ENCODE data around the gene NCBP3. TPM values are rescaled to one million over a fixed set of nuclear protein-coding genes. Genes with fewer than 3 reads are reported as not detected.

NCBP3 gene
- total RNA-seq, 4 donors from 2014 or later, result 24.8 to 41.6 (median 32.2) TPM

DNA sequence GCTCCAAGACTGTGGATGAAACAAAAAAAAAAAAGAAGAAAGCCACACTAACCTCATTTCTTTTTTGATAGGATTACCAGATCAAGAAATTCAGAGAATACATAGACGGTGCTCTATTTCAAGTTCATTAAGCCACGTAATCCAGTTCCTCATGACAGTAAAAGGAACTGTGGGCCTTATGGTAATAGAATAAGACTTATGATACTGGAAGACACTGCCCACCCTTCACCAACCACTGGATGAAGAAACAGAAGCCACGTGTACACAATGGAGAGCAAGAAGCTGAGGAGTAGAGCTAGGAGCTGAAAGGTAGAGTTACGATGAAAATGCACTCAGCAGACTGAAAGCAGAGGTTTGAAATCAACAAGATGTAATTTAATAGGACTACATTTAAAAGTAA is 11.2 kb downstream of the NCBP3 start:
- Histone ChIP-seq H3K27me3 (no peaks in the 10 kb centered on the region), H3K36me3 (peaks cover 0 to 58% (median 0%) of the 10 kb centered on the region in 3 donors), H3K4me1 (peaks cover 0 to 11% (median 0%) of the 10 kb centered on the region in 4 donors), H3K9me3 (no peaks in the 10 kb centered on the region), H3K4me3 (no peak overlapping the region), H3K27ac (no peak overlapping the region)
- DNase-seq, result no peak
- TF ChIP-seq POLR2A (IDR thresholded peaks at IDR 0.05), result no peak
- TF ChIP-seq, protein P1, sequence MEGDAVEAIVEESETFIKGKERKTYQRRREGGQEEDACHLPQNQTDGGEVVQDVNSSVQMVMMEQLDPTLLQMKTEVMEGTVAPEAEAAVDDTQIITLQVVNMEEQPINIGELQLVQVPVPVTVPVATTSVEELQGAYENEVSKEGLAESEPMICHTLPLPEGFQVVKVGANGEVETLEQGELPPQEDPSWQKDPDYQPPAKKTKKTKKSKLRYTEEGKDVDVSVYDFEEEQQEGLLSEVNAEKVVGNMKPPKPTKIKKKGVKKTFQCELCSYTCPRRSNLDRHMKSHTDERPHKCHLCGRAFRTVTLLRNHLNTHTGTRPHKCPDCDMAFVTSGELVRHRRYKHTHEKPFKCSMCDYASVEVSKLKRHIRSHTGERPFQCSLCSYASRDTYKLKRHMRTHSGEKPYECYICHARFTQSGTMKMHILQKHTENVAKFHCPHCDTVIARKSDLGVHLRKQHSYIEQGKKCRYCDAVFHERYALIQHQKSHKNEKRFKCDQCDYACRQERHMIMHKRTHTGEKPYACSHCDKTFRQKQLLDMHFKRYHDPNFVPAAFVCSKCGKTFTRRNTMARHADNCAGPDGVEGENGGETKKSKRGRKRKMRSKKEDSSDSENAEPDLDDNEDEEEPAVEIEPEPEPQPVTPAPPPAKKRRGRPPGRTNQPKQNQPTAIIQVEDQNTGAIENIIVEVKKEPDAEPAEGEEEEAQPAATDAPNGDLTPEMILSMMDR (IDR thresholded peaks at IDR 0.05), result no peak

DNA sequence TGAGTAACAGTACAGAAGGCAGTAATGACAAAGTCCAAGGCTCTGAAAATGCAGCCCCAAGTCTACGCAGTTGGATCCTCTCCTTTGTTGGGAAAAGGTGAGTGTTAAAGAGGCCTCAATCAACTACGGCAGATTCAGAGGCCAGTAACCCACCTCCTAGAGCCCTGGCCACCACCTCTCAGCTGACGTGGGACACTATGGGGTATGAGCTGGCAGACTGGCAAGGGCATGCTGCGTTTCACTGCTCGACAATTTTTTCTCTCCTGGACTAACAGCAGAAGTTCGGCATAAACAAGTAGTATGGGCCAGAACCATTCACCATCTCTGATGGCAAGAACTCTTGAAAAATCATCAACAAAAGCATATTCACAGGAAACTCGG is 17.2 kb downstream of the NCBP3 start:
- Histone ChIP-seq H3K36me3 (peaks cover 0 to 56% (median 0%) of the 10 kb centered on the region in 3 donors), H3K9me3 (no peaks in the 10 kb centered on the region), H3K4me3 (no peak overlapping the region), H3K4me1 (peaks cover 0 to 17% (median 0%) of the 10 kb centered on the region in 4 donors), H3K27ac (peak overlapping the region in 2 of 4 donors; percentile 25 to 65), H3K27me3 (no peaks in the 10 kb centered on the region)
- DNase-seq, result no peak
- TF ChIP-seq, protein P1 (IDR thresholded peaks at IDR 0.05), result no peak
- TF ChIP-seq POLR2A (IDR thresholded peaks at IDR 0.05), result no peak

DNA sequence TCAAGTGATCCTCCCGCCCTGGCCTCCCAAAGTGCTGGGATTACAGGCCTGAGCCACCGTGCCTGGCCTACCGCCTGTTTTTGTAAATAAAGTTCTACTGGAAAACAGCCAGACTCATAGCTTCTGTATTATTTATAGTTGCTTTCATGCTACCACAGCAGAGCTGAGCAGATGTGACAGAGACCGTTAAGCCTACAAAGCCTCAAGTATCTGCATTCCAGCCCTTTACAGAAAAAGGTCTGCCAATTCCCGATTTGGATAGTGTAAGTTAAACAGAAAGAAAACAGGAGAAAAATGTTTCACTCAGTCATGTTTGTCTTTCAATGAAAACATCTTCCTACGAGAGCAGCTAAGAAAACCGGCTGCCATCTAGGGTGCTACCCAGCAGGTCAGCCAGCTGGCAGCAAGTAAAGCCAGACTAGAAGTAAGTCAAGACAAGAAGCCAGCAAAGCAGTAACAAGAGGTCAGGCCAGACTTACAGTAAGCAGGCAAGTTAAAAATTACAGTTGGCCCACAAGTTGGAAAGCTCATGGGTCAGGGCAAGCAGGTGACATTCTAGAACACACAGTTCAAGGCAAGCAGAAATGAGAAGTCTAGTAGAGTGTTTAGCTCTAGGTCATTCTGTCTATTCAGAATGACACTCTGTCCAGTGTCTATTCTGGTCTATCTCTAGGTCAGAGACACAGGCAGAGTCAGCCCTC is 17.7 kb downstream of the NCBP3 start:
- peaks cover 0 to 56% (median 0%) of the 10 kb centered on the region in 3 donors for H3K36me3 ChIP-seq
- no peak overlapping the region for H3K4me3 ChIP-seq
- no peaks in the 10 kb centered on the region for H3K9me3 ChIP-seq
- peaks cover 0 to 17% (median 0%) of the 10 kb centered on the region in 4 donors for H3K4me1 ChIP-seq
- no peak for TF ChIP-seq POLR2A (IDR thresholded peaks at IDR 0.05)
- TF ChIP-seq, protein P1 (IDR thresholded peaks at IDR 0.05), result no peak
- no peak for DNase-seq
- peak overlapping the region in 2 of 4 donors; percentile 25 to 65 for H3K27ac ChIP-seq
- no peaks in the 10 kb centered on the region for H3K27me3 ChIP-seq

DNA sequence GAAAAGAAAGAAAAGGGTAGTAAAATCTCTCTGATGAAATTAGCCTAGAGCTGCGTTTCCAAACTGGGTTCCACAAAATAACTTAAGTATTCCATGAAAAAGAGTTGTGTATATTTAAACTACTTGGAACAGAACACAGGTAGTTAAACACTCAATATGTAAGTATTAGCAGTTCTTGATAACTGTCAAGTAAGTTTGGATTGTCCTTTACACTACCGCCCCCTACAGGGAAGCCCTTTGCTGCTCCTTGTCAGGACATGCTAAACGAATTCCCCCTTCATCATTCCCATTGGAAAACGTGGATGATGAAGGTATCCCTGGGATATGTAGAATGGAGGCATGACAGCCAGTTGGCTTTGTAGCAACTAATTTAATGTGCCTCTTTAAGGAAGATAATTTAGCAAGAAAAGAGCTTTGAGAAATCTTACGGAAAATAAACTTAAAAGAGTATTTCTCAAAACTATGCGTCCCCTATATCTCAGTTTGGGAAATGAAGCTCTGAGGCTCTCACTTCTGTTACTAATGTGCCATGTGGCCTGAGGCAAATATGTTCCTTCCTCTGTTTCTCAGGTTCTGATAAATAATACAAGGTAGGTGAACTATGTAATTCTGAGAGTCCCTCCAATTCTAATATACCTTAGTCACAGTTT is 18.8 kb downstream of the NCBP3 start:
- peak in 2 of 3 donors; percentile 73 to 88 for DNase-seq
- Histone ChIP-seq H3K36me3 (peaks cover 0 to 61% (median 0%) of the 10 kb centered on the region in 3 donors), H3K27ac (no peak overlapping the region)

DNA sequence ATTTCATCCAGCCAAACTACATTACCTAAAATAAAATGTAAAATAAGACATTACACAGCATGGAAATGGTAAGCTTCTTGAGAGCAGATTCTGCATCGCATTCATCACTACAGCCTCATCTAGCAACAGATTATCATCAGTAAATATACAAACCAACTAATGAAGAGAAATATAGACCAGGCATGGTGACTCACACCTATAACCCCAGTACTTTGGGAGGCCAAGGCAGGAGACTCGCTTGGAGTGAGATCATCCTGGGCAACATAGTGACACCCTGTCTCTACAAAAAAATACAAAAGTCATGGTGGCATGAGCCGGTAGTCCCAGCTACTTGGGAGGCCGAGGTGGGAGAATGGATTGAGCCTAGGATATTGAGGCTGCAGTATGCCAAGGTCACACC is 19.9 kb downstream of the NCBP3 start:
- Histone ChIP-seq H3K27me3 (no peaks in the 10 kb centered on the region), H3K4me3 (no peak overlapping the region), H3K9me3 (no peaks in the 10 kb centered on the region), H3K4me1 (peaks cover 0 to 17% (median 0%) of the 10 kb centered on the region in 4 donors), H3K27ac (no peak overlapping the region), H3K36me3 (peaks cover 0 to 72% (median 0%) of the 10 kb centered on the region in 3 donors)
- TF ChIP-seq POLR2A (IDR thresholded peaks at IDR 0.05), result no peak
- TF ChIP-seq, protein P1 (IDR thresholded peaks at IDR 0.05), result no peak
- no peak for DNase-seq

More for the DNA sequence above, 18.8 kb downstream of the NCBP3 start:
- Histone ChIP-seq H3K4me3 (no peak overlapping the region), H3K9me3 (no peaks in the 10 kb centered on the region), H3K27me3 (no peaks in the 10 kb centered on the region), H3K4me1 (peaks cover 0 to 17% (median 0%) of the 10 kb centered on the region in 4 donors)
- TF ChIP-seq POLR2A (IDR thresholded peaks at IDR 0.05), result no peak
- TF ChIP-seq, protein P1 (IDR thresholded peaks at IDR 0.05), result peak; percentile 41 to 78 (median 72)

Measured in Peyer's patch (tissue), 4 donors.